GM13976 (cell line): Measurements from ENCODE around the gene GPRIN3.

ENCODE experiments used
- DNase-seq: peaks from one replicate; pipeline ENCODE4 v3.0.0; 2012; ENCODE audit warnings: low spot score
- in situ Hi-C: fragments of 300-500 bp; cut with MboI; formaldehyde crosslinking; loops from one replicate; pipeline ENCODE4 v1.12.0; 2022; ENCODE audit warnings: low sequenced_read_pairs, mixed read lengths, inconsistent platforms; ENCODE audit not compliant: unreplicated experiment
- TF ChIP-seq, protein P1 (sequence below): IDR thresholded peaks from 2 replicates; pipeline ENCODE4 v1.5.1; 2012; ENCODE audit warnings: borderline replicate concordance, mild to moderate bottlenecking; ENCODE audit not compliant: insufficient read depth; ENCODE audit errors: extremely low read depth, missing control alignments, control extremely low read depth

Gene GPRIN3

GRCh38 chr4:89334311-89334710 lies 26.7 kb upstream of the GPRIN3 start:
- DNase-seq: no peak
- TF ChIP-seq, protein P1, sequence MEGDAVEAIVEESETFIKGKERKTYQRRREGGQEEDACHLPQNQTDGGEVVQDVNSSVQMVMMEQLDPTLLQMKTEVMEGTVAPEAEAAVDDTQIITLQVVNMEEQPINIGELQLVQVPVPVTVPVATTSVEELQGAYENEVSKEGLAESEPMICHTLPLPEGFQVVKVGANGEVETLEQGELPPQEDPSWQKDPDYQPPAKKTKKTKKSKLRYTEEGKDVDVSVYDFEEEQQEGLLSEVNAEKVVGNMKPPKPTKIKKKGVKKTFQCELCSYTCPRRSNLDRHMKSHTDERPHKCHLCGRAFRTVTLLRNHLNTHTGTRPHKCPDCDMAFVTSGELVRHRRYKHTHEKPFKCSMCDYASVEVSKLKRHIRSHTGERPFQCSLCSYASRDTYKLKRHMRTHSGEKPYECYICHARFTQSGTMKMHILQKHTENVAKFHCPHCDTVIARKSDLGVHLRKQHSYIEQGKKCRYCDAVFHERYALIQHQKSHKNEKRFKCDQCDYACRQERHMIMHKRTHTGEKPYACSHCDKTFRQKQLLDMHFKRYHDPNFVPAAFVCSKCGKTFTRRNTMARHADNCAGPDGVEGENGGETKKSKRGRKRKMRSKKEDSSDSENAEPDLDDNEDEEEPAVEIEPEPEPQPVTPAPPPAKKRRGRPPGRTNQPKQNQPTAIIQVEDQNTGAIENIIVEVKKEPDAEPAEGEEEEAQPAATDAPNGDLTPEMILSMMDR: no peak
- in situ Hi-C loops: no loop called here

DNA sequence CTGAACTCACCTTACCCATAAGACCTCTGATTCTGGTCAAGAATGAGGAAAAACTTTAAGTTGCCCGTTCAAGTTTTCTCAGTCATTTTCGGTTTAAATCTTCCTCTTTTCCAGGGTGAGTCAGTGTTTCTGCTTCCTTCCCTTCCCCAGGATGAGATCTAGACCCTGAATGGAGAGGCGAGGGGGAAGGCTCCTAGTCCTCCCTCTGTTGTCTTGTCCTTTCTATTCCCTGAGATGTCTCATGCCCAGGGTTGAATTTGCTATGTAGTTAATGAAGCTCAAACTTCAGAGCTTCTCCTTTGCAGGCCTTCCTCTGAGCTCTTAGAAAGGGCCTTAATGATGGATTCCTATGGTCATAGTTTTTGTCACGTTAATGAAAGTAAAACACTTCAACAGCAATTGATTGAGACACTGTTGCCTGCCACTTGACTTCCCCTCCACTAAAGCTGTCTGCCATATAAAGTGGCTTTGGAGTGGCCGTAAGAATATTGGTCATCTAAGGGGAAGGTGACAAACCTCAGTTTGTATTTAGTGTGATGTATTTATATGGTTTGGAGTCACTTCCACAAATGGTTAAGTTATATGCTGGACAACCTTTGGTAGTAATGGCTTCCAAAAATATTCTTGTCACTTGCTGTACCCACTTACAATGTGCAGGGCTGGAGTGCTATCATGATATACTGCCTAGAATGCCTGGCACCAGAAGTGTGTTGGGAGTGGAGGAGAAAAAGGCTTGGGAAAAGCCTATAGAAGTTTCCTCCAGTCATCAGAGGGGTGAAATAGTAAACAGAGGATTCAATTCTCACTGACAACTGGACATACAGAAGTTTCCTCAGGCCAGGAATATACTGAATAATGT lies 24.3 kb upstream of the GPRIN3 start:
- in situ Hi-C loops: no loop called here
- TF ChIP-seq, protein P1: no peak
- no peak for DNase-seq

DNA sequence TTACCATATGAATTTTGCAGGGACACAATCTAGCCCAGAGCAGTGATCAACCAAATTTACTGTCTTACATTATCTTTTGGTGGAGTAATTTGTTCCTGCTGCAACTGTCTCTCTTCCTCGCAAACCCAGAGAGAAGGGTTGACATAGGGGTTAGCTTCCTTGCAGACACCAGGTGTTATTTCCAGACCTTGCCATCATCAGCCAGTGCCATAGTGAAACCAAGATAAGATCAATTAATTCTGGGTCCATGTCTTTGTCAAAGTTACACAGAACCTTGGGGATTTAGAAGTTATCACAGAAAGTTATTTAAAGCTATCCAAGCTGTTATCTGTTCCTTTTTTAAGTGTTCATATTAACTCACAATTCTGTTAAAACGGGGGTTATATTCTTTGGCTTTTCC lies 23.6 kb upstream of the GPRIN3 start:
- TF ChIP-seq, protein P1: no peak
- no peak for DNase-seq
- in situ Hi-C loops: no loop called here

GRCh38 chr4:89329280-89329679 lies 21.7 kb upstream of the GPRIN3 start:
- TF ChIP-seq, protein P1: no peak
- in situ Hi-C loops: no loop called here
- DNase-seq: no peak

DNA sequence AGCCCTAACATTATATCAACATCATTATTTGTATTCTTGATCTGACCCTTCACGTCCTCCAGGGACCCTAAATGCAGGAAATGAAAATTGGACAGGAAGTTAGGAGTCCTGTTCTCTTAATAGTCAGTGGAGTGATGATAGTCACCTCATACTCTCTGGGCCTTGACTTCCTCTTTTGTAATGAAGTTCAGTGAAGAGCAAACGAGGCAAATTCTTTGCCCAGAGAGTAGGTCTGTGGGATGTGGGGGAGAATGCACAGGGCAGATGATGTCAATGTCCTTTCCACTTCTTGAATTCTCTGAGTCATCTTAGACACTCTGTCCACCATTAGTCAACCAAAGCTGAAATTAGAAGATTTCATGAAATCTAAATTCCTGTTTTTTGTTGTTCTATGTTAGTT lies 17.1 kb upstream of the GPRIN3 start:
- TF ChIP-seq, protein P1: no peak
- DNase-seq: peak; percentile 29
- in situ Hi-C loops: no loop called here

DNA sequence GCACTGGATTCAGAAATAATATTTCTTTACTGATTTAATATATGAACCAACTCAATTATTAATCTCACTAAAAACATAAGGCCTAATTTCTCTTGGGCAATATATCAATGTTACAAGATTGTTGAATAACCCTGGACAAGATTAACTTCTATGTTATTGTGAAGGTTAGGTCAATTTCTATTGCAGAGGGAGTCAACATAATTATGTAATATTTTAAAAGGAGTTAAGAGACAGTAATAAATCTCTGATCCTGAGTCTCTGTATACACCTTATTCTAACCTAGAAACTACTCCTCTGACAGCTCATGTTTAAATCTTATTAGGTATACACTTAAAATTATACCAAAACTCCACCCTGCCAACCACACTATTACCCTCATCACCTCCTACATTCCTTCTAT lies 15.1 kb upstream of the GPRIN3 start:
- no peak for DNase-seq
- TF ChIP-seq, protein P1: no peak
- in situ Hi-C loops: no loop called here
